SK-MEL-5 (cell line): ENCODE data around the gene CCDC91. TPM values are rescaled to one million over a fixed set of nuclear protein-coding genes. Genes with fewer than 3 reads are reported as not detected.

Experiments used
- DNase-seq: peaks from one replicate; pipeline ENCODE4 v3.0.0-alpha.2; 2016; ENCODE audit warnings: low read depth, low spot score
- in situ Hi-C: cut with HindIII; loops from 2 replicates; pipeline ENCODE4 v1.10.0; 2016; ENCODE audit warnings: low sequenced_read_pairs, high pct_unique_total_duplicates, low pct_unique_long_range_greater_than_20kb
- total RNA-seq: library from RNA; depleted of rRNA; stranded (reverse); fragments of >200 nt; shearing (Covaris generic); gene quantifications from 2 replicates; pipeline ENCODE4 v1.2.3, GENCODE V29; 2014

Gene CCDC91
- total RNA-seq, 1 experiment from 2014 or later: 22.7 TPM

GRCh38 chr12:28512406-28512805, 322.1 kb downstream of the CCDC91 start:
- no peak for DNase-seq
- in situ Hi-C loops: no loop called here

DNA sequence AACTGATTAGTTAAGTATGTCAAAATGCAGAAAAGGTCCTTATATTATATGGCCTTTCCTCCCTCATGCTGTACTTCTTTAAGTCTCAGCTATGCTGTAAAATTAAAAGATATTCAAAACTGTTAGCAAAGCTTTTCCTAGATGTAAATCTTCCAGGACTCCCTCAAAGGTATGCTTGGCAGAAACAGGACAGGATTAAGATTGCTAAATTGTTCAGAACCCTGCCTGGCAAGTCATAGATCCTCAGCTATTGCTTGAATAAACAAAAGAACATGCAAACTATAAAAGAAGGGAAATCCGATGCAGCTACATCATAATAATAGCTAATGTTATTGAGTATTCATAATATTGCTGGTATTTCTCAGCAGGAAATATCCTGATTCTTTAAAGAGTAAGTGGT, 322.6 kb downstream of the CCDC91 start:
- in situ Hi-C loops: no loop called here
- DNase-seq: no peak

DNA sequence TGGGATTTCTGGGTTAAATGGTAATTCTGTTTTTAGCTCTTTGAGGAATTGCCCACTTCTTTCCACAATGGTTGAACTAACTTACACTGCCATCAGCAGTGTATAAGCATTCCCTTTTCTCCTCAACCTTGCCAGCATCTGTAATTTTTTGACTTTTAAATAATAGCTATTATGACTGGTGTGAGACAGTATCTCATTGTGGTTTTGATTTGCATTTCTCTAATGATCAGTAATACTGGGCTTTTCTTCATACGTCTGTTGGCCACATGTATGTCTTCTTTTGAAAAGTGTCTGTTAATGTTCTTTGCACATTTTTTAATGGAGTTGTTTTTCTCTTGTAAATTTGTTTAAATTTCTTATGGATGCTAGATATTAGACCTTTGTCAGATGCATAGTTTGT, 323.7 kb downstream of the CCDC91 start:
- no peak for DNase-seq
- in situ Hi-C loops: no loop called here

GRCh38 chr12:28517101-28517500, 326.8 kb downstream of the CCDC91 start:
- no peak for DNase-seq
- in situ Hi-C loops: no loop called here

DNA sequence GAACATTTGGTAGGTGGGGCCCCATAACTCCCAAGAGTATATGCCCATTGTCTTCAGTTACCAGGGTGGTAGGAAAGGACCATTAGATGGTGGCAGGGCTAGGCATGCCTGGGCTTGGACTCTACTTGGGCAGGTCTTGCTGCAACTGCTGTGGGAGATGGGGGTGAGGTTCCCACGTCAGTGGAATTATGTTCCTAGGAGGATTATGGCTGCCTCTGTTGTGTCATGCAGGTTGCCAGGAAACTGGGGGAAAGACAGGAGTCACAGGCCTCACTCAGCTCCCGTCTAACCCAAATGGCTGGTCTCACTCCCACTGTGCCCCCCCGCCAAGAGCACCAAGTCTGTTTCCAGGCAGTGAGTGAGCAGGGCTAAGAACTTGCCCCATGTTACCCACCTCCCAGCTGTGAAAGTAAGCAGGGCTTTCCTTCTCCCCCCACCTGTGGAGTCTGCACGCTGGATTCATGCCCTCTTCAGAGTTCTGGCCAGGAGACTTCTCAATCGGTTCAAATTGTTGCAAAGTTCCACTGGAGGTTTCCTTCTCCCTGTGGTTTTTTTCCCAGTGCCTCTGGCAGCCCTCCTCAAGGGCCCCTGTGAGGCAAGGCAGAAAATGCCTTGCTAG, 337.5 kb downstream of the CCDC91 start:
- DNase-seq: no peak
- in situ Hi-C loops: no loop called here

DNA sequence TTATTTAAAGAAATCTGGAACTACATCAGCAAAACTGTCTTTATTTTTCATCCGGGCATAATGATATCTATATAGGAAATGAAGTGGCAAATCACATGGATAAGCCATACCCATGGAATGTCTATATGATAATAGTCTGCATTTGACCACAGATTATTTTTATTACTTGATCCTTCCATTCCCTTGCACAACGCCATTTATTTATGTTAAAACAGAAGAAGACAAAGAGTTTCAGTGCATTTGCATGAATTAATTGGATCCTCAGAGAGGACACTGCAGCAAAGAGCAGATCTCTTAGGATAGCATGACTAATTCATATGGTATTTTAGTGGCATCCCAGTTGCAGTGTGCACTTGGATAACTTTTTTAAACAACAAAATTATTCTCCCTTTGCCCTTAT, 345.0 kb downstream of the CCDC91 start:
- in situ Hi-C loops: no loop called here

GRCh38 chr12:28536088-28536487, 345.8 kb downstream of the CCDC91 start:
- DNase-seq: no peak
- in situ Hi-C loops: no loop called here

More for the DNA sequence above, 345.0 kb downstream of the CCDC91 start:
- peak; percentile 9 for DNase-seq

DNA sequence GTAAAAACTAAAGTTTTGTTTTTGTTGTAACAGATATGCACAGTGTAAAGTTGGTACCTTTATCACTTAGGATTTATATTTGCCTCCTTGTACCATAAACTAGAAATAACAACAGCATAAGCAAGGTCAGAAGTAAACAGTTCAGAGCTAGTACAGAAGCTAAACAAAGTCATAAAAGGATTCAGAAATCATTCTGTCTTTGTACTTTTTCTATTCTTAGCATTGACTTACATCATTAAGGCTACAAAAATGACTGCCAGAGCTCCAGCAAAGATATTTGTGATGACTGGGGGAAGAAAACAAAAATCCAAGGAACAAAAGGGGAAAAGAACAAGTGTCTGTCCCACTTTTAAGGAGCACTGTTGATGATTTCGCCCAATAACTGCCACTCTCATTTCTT, 347.2 kb downstream of the CCDC91 start:
- DNase-seq: no peak
- in situ Hi-C loops: no loop called here

DNA sequence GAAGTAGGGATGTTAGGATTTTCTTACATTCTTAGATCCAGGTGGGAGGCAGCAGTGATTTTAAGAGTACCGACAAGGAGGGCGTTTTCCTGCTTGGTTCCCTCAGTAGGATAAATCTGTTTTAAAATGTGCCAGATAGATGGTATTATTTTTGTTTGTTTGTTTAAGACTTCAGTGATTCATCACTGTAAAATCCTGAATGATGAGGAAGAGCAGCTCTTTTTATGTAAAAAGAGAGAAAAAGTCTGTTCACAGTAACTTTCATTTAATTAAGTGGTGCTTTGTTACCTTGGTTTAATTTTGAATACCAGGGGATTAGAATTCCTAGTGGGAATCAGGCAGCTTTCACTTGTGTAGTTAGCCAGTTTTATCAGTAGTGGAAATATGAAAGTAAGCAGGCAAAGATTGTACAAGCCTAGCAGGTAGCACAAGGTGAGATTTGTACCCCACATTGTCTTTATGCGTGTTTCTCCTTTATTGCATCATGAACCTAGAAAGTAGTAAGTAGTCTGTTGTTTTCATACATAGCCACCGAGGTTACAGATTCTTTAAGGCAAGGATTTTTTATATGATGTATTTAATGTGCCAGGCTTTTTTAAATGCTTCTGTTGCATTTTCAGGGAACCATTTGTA, 349.6 kb downstream of the CCDC91 start:
- in situ Hi-C loops: no loop called here
- DNase-seq: no peak

GRCh38 chr12:28540324-28540714, 350.1 kb downstream of the CCDC91 start:
- DNase-seq: no peak
- in situ Hi-C loops: no loop called here

- in situ Hi-C loops: no loop called here
- DNase-seq: peak; percentile 10
Observed at GRCh38 chr12:28543021-28543890, 353.0 kb downstream of the CCDC91 start.

DNA sequence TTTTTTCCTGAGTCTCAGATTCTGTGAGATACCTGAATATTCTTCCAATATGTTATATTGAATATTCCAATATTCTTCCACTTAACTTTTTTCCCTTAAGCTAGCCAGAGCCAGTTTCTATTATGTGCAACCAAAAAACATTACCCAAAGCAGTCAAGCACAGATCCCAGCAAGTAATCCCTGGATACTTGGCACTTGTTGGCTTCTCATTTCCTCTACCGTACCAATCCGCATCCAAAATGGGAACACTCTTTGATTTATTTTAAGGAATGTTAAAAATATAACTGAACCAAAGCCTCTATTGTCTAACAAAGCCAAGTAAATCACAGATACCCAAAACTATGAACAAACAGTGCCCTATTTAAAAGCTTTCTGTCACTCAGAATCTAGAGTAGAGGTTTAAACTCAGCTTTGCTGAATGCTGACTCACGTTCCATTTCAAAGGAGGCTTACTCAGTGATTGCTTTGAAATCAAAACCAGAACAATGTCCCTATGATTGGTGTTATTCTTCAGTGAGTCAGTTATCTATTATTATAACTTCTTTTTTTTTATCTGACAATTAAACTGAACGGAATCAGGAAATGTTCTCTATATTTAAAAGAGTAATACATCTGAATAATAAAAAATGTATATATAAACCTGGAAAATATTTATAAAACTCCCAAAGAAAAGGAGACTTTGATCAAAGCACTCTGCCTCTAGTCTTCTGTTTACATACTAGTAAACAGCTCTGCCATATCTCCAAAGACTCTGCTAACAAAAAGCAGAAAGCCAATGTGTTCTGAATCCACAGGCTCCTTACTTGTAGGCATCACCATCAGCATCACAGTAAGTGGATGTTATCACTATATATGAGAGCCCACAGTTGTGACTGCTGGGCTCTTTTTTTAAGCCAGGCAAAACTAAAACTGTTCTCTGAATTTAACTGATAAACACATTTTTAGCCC, 360.8 kb downstream of the CCDC91 start:
- DNase-seq: peak; percentile 14
- in situ Hi-C loops: no loop called here

DNA sequence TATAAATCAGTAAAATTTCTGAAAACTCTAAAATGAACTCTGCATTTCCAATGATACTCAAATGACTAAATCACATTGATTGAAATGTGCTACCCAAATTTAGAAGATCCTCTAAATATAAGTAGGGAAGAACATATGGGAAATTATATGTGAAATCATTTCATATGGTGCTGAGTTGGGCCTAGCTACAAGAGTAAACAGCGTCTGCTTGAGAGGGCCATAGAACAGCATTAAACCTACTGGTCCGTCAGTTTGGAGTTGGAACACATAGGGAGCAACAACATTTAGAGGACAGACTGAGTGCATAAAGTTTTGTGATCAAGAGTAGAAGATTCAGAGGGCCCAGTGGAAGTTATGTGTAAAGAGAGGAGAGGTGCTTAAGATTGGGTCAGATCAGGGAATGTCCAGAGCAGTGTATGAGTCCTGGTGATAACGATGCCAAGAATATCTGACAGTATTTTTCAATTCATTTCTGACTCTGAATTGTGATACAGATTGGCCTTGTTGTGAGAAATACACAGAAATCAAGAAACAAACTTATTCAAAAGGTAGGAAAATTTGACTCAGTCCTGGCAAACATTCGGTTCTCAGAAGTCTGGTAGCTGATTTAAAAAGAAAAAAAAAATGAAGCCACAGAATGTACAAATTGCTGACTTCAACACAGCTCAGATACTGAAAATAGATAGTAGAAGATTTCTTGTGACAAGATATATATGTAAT, 362.2 kb downstream of the CCDC91 start:
- in situ Hi-C loops: no loop called here

DNA sequence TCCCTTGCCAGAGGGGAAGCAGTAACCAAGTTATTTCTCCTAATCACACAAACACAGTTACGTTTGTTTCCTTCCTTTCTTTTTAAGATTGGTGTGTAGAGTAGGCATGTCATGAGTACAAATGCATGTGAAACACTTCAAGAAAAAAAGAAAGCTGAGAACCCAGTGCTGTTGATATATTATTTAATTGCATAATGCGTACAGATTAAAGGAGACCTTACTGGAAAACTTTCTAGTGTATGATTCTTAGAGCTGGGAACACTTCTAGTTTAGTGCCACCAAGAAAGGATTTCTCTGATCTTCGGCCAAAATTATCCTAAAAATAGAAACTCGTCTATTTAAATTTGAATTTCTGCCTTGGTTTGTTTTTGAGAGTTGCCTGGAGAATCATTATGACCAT, 365.5 kb downstream of the CCDC91 start:
- in situ Hi-C loops: no loop called here

More for the DNA sequence above, 362.2 kb downstream of the CCDC91 start:
- no peak for DNase-seq

GRCh38 chr12:28558250-28558649, 368.0 kb downstream of the CCDC91 start:
- no peak for DNase-seq
- in situ Hi-C loops: no loop called here

More for the DNA sequence above, 365.5 kb downstream of the CCDC91 start:
- DNase-seq: no peak

DNA sequence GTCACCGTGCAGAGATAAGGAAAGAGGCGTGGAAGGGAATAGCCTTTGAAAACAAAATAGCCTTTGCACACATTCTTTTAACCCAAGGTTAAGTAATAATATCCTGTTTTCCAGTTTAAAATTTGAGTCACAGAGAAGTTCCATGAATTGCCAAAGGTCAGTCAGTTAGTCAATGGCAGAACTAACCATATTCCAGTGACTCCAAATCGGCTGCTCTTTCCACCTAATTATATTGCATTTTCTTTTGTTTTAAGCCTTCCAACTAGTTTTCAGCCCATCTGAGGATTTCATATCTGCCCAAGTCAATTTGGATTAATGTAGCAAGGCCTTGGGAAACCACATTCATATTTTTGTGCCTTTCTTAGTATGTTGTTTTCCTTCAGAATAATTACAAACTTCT, 373.0 kb downstream of the CCDC91 start:
- in situ Hi-C loops: no loop called here
- no peak for DNase-seq

DNA sequence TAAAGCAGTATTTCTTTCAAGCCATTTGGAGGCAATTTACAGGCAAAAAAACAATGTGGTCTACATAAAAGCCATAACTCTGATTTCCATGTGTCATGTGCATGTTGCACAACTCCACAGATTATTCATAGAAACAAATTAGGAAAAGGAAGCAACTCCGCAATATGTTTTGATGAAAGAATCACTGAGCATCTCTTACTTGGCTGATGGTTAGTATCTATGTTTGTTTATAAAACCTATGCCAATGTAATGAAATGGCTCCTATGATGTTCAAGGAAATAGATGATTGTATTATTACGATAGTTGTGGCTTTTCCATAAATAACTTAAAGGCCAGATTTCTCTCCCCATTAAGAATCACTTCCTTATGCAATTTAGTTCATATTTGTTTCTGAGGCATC, 373.7 kb downstream of the CCDC91 start:
- in situ Hi-C loops: no loop called here
- DNase-seq: no peak
